Skeletal muscle tissue (tissue), 4 donors: Measurements from ENCODE around the gene FYB1. TPM values are rescaled to one million over a fixed set of nuclear protein-coding genes. Genes with fewer than 3 reads are reported as not detected.

ENCODE experiments used
- H3K27ac ChIP-seq: one replicate; pipeline ENCODE4 v1.7.0; 2013; ENCODE audit warnings: mild to moderate bottlenecking, low read depth, low read length, inconsistent platforms
- H3K27me3 ChIP-seq, 3 donors: one replicate each; pipeline ENCODE4 v1.7.0; 2013; ENCODE audit warnings: low read length in 3 of 3; ENCODE audit not compliant: control insufficient read depth in 3 of 3, insufficient read depth in 3 of 3
- H3K36me3 ChIP-seq, 3 donors: one replicate each; pipeline ENCODE4 v1.7.0; 2013; ENCODE audit warnings: low read length in 3 of 3; ENCODE audit not compliant: control insufficient read depth in 3 of 3, insufficient read depth in 3 of 3
- H3K4me1 ChIP-seq, 3 donors: one replicate each; pipeline ENCODE4 v1.7.0; 2013; ENCODE audit warnings: low read length in 3 of 3, mild to moderate bottlenecking in 3 of 3; ENCODE audit not compliant: control insufficient read depth in 3 of 3, insufficient read depth in 3 of 3
- H3K4me3 ChIP-seq, 3 donors: one replicate each; pipeline ENCODE4 v1.7.0; 2013; ENCODE audit warnings: low read length in 3 of 3
- H3K9ac ChIP-seq, 3 donors: one replicate each; pipeline ENCODE4 v1.7.0; 2013; ENCODE audit warnings: low read length in 3 of 3, mild to moderate bottlenecking in 3 of 3, moderate library complexity in 2 of 3, low read depth in 1 of 3
- H3K9me3 ChIP-seq, 3 donors: one replicate each; pipeline ENCODE4 v1.7.0; 2013; ENCODE audit warnings: low read length in 3 of 3; ENCODE audit not compliant: control insufficient read depth in 3 of 3
- total RNA-seq: library from RNA; depleted of rRNA; stranded (reverse); fragments of >200 nt; gene quantifications from one replicate; pipeline ENCODE4 v1.2.3, GENCODE V29; 2014
- donor health status: Osteomylitis.

Gene FYB1
- total RNA-seq, 1 donor from 2014 or later = 4.2 TPM

DNA sequence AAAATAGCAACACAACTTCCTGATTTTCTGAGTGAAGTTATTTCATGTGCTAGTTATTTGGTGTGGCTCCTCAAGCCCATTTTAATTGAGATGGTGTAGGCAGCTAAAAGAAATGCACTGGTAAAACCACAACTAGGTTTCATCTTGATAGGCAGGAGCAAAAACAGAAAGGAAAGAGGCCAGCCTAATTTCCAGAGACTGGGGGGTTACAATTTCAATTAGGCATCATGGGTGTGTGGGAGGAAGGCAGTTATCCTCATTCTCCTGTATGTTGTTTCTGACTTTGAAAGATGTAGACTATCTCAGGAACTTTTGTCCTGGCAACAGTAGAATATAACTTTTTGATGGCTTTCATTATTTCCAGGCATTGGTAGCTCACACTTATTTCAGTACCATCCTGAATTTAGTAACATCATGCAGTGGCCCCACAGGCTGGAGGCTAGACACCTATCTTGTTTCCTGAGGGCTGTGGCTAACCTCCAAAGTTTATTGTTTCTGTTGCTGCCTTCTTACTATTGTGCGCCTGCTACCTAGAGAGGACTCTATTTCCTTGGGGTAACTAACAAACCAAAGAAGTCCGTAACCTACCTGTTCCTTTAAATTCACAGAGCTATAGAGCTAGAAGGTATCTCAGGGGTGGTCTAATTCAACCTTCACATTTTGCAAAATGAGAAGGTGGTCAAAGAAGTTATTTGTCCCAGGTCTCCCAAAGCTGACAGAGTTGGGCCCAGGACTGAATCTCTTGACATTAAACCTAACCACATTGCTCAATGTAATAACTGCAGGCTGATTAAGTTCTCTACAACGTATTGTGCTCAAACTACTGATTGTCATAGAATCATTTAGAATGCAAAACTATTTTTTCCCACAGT, 42.4 kb downstream of the FYB1 start:
- Histone ChIP-seq H3K4me1 (no peaks in the 10 kb centered on the region), H3K4me3 (no peak overlapping the region), H3K27me3 (no peaks in the 10 kb centered on the region), H3K36me3 (no peaks in the 10 kb centered on the region), H3K27ac (no peak overlapping the region), H3K9me3 (peaks cover 0 to 4% (median 3%) of the 10 kb centered on the region in 3 donors), H3K9ac (no peak overlapping the region)

DNA sequence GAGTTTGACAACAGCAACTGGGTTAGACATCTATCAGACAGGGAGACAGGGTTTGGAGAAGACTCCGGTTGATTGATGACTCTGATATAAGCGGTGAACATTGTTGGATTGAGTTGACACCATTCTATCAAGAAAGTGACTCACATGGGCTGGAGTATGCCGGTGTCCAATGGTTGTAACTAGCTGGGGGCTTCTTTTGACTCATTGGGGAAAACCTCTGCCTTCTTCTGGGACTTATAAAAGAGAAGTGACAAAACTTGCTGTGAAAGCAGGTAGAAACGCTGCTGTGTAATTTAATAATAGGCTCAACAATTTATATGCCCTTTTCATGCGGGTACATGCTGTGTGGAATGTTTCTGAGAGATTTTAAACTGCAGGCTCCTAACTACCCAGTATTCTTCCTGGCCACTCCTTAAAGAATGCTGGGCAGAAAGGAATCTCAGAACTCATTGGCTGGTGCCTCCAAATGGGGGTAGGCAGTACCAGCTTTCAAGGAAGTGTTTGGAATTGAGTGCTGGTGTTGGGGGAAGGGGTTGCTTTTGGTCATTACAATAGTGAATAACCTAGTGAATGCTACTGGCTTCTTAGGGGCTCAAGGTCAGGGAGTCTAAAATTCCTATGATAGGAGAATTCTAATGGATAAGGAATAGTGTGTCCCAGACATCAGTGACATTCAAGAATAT, 43.9 kb downstream of the FYB1 start:
- no peak overlapping the region for H3K4me3 ChIP-seq
- H3K36me3 ChIP-seq = no peaks in the 10 kb centered on the region
- no peaks in the 10 kb centered on the region for H3K27me3 ChIP-seq
- H3K27ac ChIP-seq = no peak overlapping the region
- no peak overlapping the region for H3K9ac ChIP-seq
- no peaks in the 10 kb centered on the region for H3K4me1 ChIP-seq
- H3K9me3 ChIP-seq = peaks cover 0 to 4% (median 3%) of the 10 kb centered on the region in 3 donors

DNA sequence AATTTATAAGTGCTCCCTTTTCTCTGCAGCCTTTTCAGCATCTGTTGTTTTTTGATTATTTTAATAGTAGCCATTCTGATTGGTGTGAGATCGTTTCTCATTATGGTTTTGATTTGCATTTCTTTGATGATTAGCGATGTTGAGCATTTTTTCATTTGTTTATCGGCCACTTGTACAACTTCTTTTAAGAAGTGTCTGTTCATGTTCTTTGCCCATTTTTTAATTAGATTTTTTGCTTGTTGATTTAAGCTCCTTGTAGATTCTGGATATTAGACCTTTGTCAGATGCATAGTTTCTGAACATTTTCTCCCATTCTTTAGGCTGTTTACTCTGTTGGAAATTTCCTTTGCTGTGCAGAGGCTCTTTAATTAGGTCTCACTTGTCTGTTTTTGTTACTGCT, 46.3 kb downstream of the FYB1 start:
- Histone ChIP-seq H3K27ac (no peak overlapping the region), H3K9ac (no peak overlapping the region), H3K4me1 (no peaks in the 10 kb centered on the region), H3K27me3 (no peaks in the 10 kb centered on the region), H3K4me3 (no peak overlapping the region), H3K36me3 (no peaks in the 10 kb centered on the region), H3K9me3 (peaks cover 0 to 4% (median 3%) of the 10 kb centered on the region in 3 donors)

DNA sequence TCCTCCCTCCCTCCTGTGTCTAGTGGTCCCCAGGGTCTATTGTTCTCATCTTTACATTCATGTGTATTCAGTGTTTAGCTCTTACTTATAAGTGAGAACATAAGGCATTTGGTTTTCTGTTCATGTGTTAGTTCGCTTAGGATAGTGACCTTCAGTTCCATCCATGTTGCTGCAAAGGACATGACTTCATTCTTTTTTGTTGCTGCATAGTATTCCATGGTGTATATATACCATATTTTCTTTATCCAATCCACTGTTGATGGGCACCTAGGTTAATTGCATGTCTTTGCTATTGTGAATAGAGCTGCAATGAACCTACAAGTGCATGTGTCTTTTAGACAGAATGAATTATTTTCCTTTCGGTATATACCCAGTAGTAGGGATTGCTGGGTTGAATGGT, 46.8 kb downstream of the FYB1 start:
- Histone ChIP-seq H3K27ac (no peak overlapping the region), H3K9me3 (peaks cover 0 to 4% (median 3%) of the 10 kb centered on the region in 3 donors), H3K4me1 (no peaks in the 10 kb centered on the region), H3K27me3 (no peaks in the 10 kb centered on the region), H3K9ac (no peak overlapping the region), H3K4me3 (no peak overlapping the region), H3K36me3 (no peaks in the 10 kb centered on the region)

DNA sequence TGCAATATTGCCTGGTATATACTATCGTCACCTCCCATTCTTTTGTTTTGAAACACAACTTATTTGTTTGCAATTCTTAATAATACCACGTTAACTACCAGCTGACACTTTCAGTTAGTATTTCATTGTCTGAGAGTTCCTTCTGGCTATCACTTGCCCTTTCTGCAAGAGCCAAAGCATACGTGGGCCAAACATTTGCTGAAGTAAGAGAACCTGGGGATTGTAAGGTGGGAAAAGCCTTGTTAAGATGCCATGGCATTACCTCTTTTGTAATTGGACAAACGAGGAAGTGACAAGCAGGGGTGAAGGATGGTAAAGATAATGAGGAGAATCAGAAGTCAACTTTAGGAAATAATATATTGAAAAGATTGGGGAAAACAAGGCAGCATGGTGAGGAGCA, 47.7 kb downstream of the FYB1 start:
- no peak overlapping the region for H3K9ac ChIP-seq
- no peaks in the 10 kb centered on the region for H3K36me3 ChIP-seq
- H3K27ac ChIP-seq = no peak overlapping the region
- H3K9me3 ChIP-seq = peaks cover 0 to 4% (median 3%) of the 10 kb centered on the region in 3 donors
- H3K4me3 ChIP-seq = no peak overlapping the region
- H3K4me1 ChIP-seq = no peaks in the 10 kb centered on the region
- H3K27me3 ChIP-seq = no peaks in the 10 kb centered on the region

DNA sequence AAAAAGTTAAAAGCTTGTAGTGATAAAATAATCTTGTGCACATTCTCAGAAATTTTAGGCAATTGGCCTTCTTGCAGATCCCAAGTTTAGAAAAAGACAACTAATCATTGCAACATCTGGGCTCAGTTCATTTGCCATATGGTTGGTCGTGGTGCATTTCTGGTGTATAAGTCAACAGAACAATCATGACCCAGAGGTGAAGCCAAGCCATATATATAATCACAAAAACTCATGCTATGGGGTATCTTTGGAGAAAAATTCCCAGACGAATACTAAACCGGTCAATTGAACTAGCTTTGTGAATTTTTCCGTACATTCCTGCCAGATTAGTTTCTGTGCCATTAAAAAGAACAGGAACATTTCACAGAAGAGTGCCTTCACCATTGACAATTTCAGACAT, 50.3 kb downstream of the FYB1 start:
- Histone ChIP-seq H3K36me3 (no peaks in the 10 kb centered on the region), H3K4me1 (no peaks in the 10 kb centered on the region), H3K27ac (no peak overlapping the region), H3K9ac (no peak overlapping the region), H3K27me3 (no peaks in the 10 kb centered on the region), H3K4me3 (no peak overlapping the region), H3K9me3 (peaks cover 0 to 6% (median 3%) of the 10 kb centered on the region in 3 donors)

DNA sequence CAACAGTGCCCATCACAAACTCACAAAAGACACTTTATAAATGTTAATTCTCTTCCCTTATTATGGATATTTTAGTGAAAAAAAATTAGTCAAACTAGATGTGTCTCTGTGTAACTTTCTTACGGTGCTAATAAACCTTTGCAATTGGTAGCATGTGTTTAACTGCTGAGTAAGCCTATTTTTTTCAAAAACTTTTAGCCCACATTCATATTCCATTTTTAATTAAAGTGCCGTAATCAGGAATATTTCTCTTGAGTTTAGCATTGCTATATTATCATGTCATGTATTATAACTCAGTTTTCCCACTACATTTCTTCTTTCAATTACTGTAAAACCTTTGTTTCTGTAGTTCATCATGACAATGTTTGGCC, 51.4 kb downstream of the FYB1 start:
- H3K9ac ChIP-seq = no peak overlapping the region
- no peaks in the 10 kb centered on the region for H3K27me3 ChIP-seq
- H3K27ac ChIP-seq = no peak overlapping the region
- H3K4me1 ChIP-seq = no peaks in the 10 kb centered on the region
- H3K9me3 ChIP-seq = peaks cover 0 to 6% (median 3%) of the 10 kb centered on the region in 3 donors
- no peak overlapping the region for H3K4me3 ChIP-seq
- H3K36me3 ChIP-seq = no peaks in the 10 kb centered on the region

DNA sequence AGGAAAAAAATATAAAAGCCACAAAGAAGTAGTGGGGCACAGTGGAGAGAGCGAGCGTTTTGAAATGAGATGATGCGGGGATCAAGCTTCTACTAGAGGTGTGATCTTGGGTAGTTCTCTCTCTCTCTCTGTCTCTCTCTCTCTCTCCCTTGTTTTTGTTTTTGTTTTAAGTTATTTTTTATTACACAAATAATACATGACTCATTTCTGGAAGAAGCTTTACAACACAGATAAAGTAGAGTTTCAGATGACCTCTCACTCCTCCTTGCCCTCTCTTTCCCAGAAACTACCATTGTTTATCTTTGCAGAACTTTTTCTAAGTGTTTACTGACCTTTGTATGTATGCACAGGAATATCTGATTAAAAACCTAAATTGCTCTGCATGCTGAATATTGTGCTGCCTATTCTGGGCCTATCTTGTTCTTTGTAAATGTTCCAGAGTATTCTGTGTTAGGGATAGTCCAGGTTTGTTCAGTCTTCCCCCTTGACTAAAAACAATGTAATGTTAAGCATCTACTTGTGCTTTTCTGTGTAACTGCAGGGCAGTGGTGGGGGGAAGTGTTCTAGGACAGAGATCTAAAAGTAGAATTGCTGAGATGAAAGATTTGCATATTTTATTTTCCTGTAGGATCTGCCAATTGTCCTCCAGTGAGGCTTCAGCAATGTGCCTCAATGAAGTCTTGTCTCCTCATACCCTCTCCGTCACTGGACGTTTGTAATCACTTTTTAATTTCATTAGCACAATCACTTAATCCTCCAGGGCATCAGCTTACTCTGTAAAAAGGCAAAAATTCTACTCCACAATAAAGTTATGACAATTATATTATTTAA, 52.0 kb downstream of the FYB1 start:
- H3K36me3 ChIP-seq = no peaks in the 10 kb centered on the region
- H3K4me1 ChIP-seq = no peaks in the 10 kb centered on the region
- H3K4me3 ChIP-seq = no peak overlapping the region
- H3K27ac ChIP-seq = no peak overlapping the region
- H3K9ac ChIP-seq = no peak overlapping the region
- H3K9me3 ChIP-seq = peaks cover 0 to 3% (median under 1%) of the 10 kb centered on the region in 3 donors
- no peaks in the 10 kb centered on the region for H3K27me3 ChIP-seq

DNA sequence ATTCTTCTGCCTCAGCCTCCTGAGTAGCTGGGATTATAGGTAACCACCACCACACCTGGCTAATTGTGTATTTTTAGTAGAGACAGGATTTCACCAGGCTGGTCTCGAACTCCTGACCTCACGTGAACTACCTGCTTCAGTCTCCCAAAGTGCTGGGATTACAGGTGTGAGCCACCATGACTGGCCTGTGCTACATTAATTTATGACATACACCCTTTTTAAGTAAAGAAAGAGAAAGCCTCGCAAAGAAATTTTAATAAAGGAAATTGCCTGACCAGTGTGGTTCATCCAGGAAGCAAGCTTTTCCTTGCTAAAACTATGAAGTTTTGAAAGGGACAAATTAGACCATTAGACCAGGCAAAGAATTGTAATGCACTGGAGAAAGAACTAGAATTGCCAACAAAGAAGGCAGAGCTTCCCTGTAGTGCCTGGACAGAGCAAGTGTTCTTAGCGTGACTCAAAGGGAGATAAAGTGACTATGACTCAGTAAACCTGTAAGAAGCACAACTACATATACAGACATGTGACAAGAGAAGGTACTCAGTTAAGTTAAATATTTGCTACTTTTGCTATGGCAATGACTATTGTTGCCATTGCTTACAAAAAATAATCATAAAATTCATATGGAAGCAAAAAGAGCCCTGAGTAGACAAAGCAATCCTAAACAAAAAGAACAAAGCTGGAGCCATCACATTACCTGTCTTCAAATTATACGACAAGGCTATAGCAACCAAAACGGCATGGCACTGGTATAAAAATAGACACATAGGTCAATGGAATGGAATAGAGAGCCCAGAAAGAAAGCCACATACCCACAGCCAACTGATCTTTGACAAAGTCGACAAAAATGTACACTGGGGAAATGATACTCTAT, 54.6 kb downstream of the FYB1 start:
- Histone ChIP-seq H3K36me3 (no peaks in the 10 kb centered on the region), H3K27ac (no peak overlapping the region), H3K4me3 (no peak overlapping the region), H3K9ac (no peak overlapping the region), H3K9me3 (peaks cover 0 to 2% (median 0%) of the 10 kb centered on the region in 3 donors), H3K27me3 (no peaks in the 10 kb centered on the region), H3K4me1 (peaks cover 0 to 7% (median 4%) of the 10 kb centered on the region in 3 donors)
